ENCODE data around the gene LPAR6. TPM values are rescaled to one million over a fixed set of nuclear protein-coding genes. Genes with fewer than 3 reads are reported as not detected.

LPAR6 gene
- total and polyA plus RNA-seq, 2 of the 13 experiments (the other 11 are each of a cell fraction or from before 2014, with no cell fraction given) = 24.4 to 149 TPM

- no peak for TF ChIP-seq ZNF629 (CRISPR knock-in tag; conservative IDR thresholded peaks at IDR 0.05)
- TF ChIP-seq MIER2 (CRISPR knock-in tag; IDR thresholded peaks at IDR 0.05) = no peak
- no peak for TF ChIP-seq AGO1 (IDR thresholded peaks at IDR 0.05; ENCODE audit: low read depth, low read length, poor library complexity, severe bottlenecking)
- TF ChIP-seq ZNF564 (CRISPR knock-in tag; IDR thresholded peaks at IDR 0.05) = no peak
- no peak for TF ChIP-seq ZNF800 (CRISPR knock-in tag; IDR thresholded peaks at IDR 0.05)
- peak; percentile 38; the same call in 1 of the 2 replicates for TF ChIP-seq KLF6 (CRISPR knock-in tag; IDR thresholded peaks at IDR 0.05)
- TF ChIP-seq CEBPG (CRISPR knock-in tag; IDR thresholded peaks at IDR 0.05) = peak; percentile 42
- TF ChIP-seq ZBTB49 (CRISPR knock-in tag; IDR thresholded peaks at IDR 0.05; ENCODE audit: borderline replicate concordance) = no peak
- TF ChIP-seq RCOR2 (CRISPR knock-in tag; IDR thresholded peaks at IDR 0.05) = no peak
- no peak for TF ChIP-seq RAD51 (IDR thresholded peaks at IDR 0.05; ENCODE audit: borderline replicate concordance)
- peak; percentile 59; the same call in 1 of the 2 replicates for TF ChIP-seq ZBTB25 (CRISPR knock-in tag; IDR thresholded peaks at IDR 0.05)
- no peak for TF ChIP-seq LCORL (IDR thresholded peaks at IDR 0.05)
- TF ChIP-seq LCORL (CRISPR knock-in tag; IDR thresholded peaks at IDR 0.05) = no peak
- TF ChIP-seq ETV5 (CRISPR knock-in tag; IDR thresholded peaks at IDR 0.05; ENCODE audit: borderline replicate concordance) = peak; percentile 80; the same call in 1 of the 2 replicates
- TF ChIP-seq MTF2 (CRISPR knock-in tag; IDR thresholded peaks at IDR 0.05; ENCODE audit: borderline replicate concordance) = no peak
- no peak for TF ChIP-seq SP140L (CRISPR knock-in tag; IDR thresholded peaks at IDR 0.05; ENCODE audit: borderline replicate concordance)
- TF ChIP-seq KLF16 (CRISPR knock-in tag; IDR thresholded peaks at IDR 0.05) = peak in 1 of 2 experiments; percentile 58; a peak in 2 of 4 replicates
- TF ChIP-seq MBD4 (IDR thresholded peaks at IDR 0.05; ENCODE audit: borderline replicate concordance, low read length) = no peak
- TF ChIP-seq THAP8 (CRISPR knock-in tag; IDR thresholded peaks at IDR 0.05; ENCODE audit: borderline replicate concordance) = no peak
- TF ChIP-seq FOXA3 (CRISPR knock-in tag; IDR thresholded peaks at IDR 0.05) = peak; percentile 77
- TF ChIP-seq YEATS2 (CRISPR knock-in tag; IDR thresholded peaks at IDR 0.05; ENCODE audit: borderline replicate concordance) = peak; percentile 17; the same call in 1 of the 2 replicates
- TF ChIP-seq AFF4 (CRISPR knock-in tag; IDR thresholded peaks at IDR 0.05) = peak; percentile 53; the same call in 1 of the 2 replicates
Observed at GRCh38 chr13:48412881-48413351, at the start of gene LPAR6 (continued).

Data from HepG2 (cell line).